Measurements from ENCODE around the gene MRPS21.

GRCh38 chr1:150263549-150263948, 30.1 kb upstream of the MRPS21 start:
- no peak for TF ChIP-seq CTCF (IDR thresholded peaks at IDR 0.05)
- no peak for TF ChIP-seq POLR2A (IDR thresholded peaks at IDR 0.05)

Measured in adrenal gland (tissue), 5 donors.